Activated CD8-positive, alpha-beta T cell treated with anti-CD3 and anti-CD28 coated beads for 36 hours (primary cell): ENCODE results near the gene KIF2A. TPM values are rescaled to one million over a fixed set of nuclear protein-coding genes. Genes with fewer than 3 reads are reported as not detected.

ENCODE experiments used
- ATAC-seq: fragments of 200-7000 bp; cut with Tn5 transposase; one replicate; pipeline ENCODE4 v1.10.0; 2021; ENCODE audit warnings: mild to moderate bottlenecking, moderate library complexity
- CTCF ChIA-PET: fragments of 350-600 bp; sonication (Branson Sonifier 250); formaldehyde crosslinking; loops from one replicate; lab custom pipeline; 2021; ENCODE audit warnings: antibody characterized with exemption; lab: Charles Lee
- POLR2A ChIA-PET: fragments of 350-600 bp; sonication (Branson Sonifier 250); formaldehyde crosslinking; loops from one replicate; lab custom pipeline; 2021; ENCODE audit warnings: antibody characterized with exemption; lab: Charles Lee
- DNase-seq: peaks from one replicate; pipeline ENCODE4 v3.0.0-alpha.2; 2020
- H3K27ac Mint-ChIP-seq: one replicate; pipeline ENCODE4 v1.8.0; 2021; ENCODE audit warnings: mild to moderate bottlenecking, mixed read lengths
- H3K27me3 Mint-ChIP-seq: one replicate; pipeline ENCODE4 v1.8.0; 2021; ENCODE audit warnings: mixed read lengths
- H3K36me3 Mint-ChIP-seq: one replicate; pipeline ENCODE4 v1.8.0; 2021; ENCODE audit warnings: low read depth, mixed read lengths
- H3K4me1 Mint-ChIP-seq: one replicate; pipeline ENCODE4 v1.8.0; 2021; ENCODE audit warnings: low read depth, mixed read lengths
- H3K4me3 Mint-ChIP-seq: one replicate; pipeline ENCODE4 v1.8.0; 2021; ENCODE audit warnings: mild to moderate bottlenecking, moderate library complexity, mixed read lengths
- H3K9me3 Mint-ChIP-seq: one replicate; pipeline ENCODE4 v1.8.0; 2021; ENCODE audit warnings: mixed read lengths
- intact Hi-C: fragments of 100-400 bp; cut with micrococcal nuclease; formaldehyde crosslinking; loops from one replicate; pipeline ENCODE4 v1.10.0; 2022
- total RNA-seq, 2 experiments: library from RNA; stranded (reverse); gene quantifications; one replicate each; pipeline ENCODE4 v1.2.3, GENCODE V29; 2021
- TF ChIP-seq, protein P1 (sequence below): fragments of 200-600 bp; IDR thresholded peaks from one replicate; pipeline ENCODE4 v1.8.0; 2022; ENCODE audit warnings: antibody characterized with exemption, mild to moderate bottlenecking

The KIF2A gene
- total RNA-seq, 2 experiments from 2014 or later = 251 to 257 TPM

DNA sequence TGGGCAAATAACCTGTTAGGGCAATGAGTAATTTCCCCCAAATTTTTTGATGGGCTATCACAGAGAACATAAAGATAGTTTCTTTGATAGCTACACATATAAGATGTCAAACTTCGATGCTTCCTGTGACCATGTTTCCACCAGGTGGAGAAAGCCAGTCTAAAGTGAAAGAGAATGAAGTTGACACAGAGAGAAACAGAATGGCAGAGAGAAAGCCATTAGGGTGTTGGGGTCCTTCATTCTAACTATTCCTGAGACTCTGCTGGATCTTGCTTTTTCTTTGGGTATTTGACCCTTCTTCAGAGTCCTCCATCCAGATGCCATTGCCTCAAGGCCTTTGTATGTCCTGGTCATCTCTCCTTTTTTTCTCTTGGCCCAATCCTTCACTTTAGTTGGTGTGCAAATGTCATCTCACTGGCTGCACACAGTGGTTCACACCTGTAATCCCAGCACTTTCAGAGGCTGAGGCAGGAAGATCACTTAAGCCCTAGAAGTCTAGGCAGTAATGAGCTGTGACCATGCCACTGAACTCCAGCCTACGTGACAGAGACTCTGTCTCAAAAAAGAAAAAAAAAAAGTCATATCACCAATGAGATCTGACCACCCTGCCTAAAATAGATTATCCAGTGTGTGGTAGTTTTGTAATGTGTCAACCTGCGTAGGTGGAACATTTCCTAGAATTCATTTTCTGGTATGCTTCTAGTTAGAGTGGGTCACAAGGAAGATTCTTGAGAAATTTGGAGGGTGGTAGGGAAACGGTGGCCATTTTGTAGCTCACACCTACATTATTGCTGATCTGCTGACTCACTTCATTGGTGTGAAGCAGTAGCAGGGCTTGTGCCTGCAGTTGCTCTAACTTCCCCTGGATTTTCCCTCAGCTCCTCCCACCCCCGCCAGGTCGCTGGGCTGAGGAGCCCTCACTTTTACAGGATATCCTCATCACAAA, 20.8 kb upstream of the KIF2A start:
- Mint-ChIP-seq H3K27me3 (no peaks in the 10 kb centered on the region), H3K27ac (peak overlapping the region; percentile 95), H3K9me3 (peaks cover 12% of the 10 kb centered on the region), H3K36me3 (peaks cover 34% of the 10 kb centered on the region), H3K4me3 (peak overlapping the region; percentile 37), H3K4me1 (peaks cover 75% of the 10 kb centered on the region)
- peak; percentile 86 for ATAC-seq
- ChIA-PET POLR2A (interaction anchor here (0.6 to 2.2 kb wide), 17 partner anchors 9 to 1666 kb away, joined by 3 to 21 read pairs (median 4); partner anchors contain the start of gene KIF2A), CTCF (interaction anchor here (0.7 to 2.6 kb wide), 16 partner anchors 12 to 120 kb away, joined by 3 to 18 read pairs (median 5); partner anchors contain the start of gene KIF2A)
- peak; percentile 86 for DNase-seq
- intact Hi-C loops = loop anchor here (2.0 to 10.0 kb wide), 2 partner anchors 20 to 50 kb away; no protein-coding TSS in a partner anchor
- TF ChIP-seq, protein P1, sequence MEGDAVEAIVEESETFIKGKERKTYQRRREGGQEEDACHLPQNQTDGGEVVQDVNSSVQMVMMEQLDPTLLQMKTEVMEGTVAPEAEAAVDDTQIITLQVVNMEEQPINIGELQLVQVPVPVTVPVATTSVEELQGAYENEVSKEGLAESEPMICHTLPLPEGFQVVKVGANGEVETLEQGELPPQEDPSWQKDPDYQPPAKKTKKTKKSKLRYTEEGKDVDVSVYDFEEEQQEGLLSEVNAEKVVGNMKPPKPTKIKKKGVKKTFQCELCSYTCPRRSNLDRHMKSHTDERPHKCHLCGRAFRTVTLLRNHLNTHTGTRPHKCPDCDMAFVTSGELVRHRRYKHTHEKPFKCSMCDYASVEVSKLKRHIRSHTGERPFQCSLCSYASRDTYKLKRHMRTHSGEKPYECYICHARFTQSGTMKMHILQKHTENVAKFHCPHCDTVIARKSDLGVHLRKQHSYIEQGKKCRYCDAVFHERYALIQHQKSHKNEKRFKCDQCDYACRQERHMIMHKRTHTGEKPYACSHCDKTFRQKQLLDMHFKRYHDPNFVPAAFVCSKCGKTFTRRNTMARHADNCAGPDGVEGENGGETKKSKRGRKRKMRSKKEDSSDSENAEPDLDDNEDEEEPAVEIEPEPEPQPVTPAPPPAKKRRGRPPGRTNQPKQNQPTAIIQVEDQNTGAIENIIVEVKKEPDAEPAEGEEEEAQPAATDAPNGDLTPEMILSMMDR = no peak

DNA sequence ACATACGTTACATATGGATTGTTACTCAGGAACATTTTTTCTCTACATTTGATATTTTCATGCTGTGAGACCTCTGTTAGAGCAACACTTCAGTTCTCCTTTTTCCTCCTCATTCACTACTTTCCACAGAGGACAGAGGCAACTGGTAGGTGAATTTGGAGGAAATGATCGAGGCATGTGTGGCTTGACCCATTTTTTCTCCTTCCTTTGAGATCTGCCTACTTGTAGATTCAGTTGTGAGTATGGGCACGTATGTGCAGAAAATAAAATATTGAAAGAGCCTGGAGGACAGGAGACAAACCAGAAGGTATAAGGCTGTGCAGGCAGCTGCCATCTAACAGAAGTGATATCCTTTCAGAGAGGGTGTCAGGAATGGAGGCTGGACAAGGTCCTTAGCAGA, 19.2 kb upstream of the KIF2A start:
- H3K4me1 Mint-ChIP-seq = peaks cover 83% of the 10 kb centered on the region
- no peaks in the 10 kb centered on the region for H3K27me3 Mint-ChIP-seq
- CTCF ChIA-PET = interaction anchor here (1.0 kb wide), 1 partner anchor 54 kb away, joined by 3 read pairs; no protein-coding TSS in a partner anchor
- intact Hi-C loops = loop anchor here (10.0 kb wide), 1 partner anchor 52 kb away; no protein-coding TSS in a partner anchor
- DNase-seq = no peak
- no peak for ATAC-seq
- POLR2A ChIA-PET = interaction anchor here (1.1 to 3.2 kb wide), 4 partner anchors 11 to 30 kb away, joined by 3 to 19 read pairs (median 6); partner anchors contain the start of gene KIF2A
- TF ChIP-seq, protein P1 = no peak
- peaks cover 43% of the 10 kb centered on the region for H3K36me3 Mint-ChIP-seq
- H3K9me3 Mint-ChIP-seq = peaks cover 18% of the 10 kb centered on the region
- H3K4me3 Mint-ChIP-seq = peak overlapping the region; percentile 2
- peak overlapping the region; percentile 95 for H3K27ac Mint-ChIP-seq

DNA sequence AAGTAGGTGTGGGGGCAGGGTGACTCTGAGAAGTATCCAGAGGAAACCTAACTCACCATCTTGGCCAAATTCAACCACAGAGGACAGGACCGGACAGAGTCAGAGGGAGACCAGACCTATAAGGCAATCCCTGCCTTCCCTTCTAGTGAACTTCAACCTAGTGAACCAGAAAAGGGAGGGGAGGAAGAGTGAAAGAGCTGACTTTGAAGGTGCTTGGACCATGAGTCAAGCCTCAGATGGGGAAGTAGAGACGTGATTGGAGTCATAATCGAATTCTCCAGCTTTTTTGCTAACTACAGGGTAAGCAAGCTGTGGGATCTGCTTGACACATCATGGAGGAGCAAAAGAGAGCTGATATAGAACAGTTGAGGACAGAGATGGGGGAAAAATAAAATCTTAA, 18.8 kb upstream of the KIF2A start:
- H3K36me3 Mint-ChIP-seq = peaks cover 47% of the 10 kb centered on the region
- TF ChIP-seq, protein P1 = no peak
- ChIA-PET POLR2A (interaction anchor here (0.7 to 3.5 kb wide), 9 partner anchors 10 to 117 kb away, joined by 3 to 19 read pairs (median 3); partner anchors contain the start of genes DIMT1 and KIF2A), CTCF (interaction anchor here (0.8 to 1.9 kb wide), 6 partner anchors 14 to 63 kb away, joined by 3 to 10 read pairs (median 4); partner anchors contain the start of gene KIF2A)
- no peaks in the 10 kb centered on the region for H3K27me3 Mint-ChIP-seq
- DNase-seq = no peak
- H3K4me3 Mint-ChIP-seq = peak overlapping the region; percentile 2
- peaks cover 22% of the 10 kb centered on the region for H3K9me3 Mint-ChIP-seq
- H3K27ac Mint-ChIP-seq = peak overlapping the region; percentile 95
- ATAC-seq = no peak
- intact Hi-C loops = loop anchor here (10.0 kb wide), 1 partner anchor 52 kb away; no protein-coding TSS in a partner anchor
- H3K4me1 Mint-ChIP-seq = peaks cover 84% of the 10 kb centered on the region

DNA sequence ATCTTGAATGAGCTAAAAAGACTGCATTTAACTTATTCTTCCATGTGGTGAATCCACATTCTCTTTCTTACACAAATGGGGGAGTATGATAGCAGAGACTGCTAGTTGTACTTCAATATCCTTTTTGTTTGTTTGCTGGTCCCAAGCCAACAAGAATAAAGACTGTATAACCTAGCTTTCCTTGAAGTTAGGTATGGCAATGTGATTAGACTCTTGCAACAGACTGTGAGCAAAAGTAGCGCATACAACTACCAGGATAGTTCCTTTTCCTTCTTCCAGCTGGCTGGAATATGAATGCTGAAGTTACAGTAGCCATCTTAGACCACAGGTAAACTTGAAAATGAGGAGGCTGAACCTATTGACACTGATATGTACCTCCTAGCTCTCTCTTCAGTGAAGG, 17.9 kb upstream of the KIF2A start:
- ATAC-seq (no peak), DNase-seq (no peak)
- Mint-ChIP-seq H3K36me3 (peaks cover 53% of the 10 kb centered on the region), H3K4me1 (peaks cover 87% of the 10 kb centered on the region), H3K27me3 (no peaks in the 10 kb centered on the region), H3K9me3 (peaks cover 25% of the 10 kb centered on the region), H3K27ac (peak overlapping the region; percentile 95), H3K4me3 (no peak overlapping the region)
- TF ChIP-seq, protein P1 = no peak
- ChIA-PET POLR2A (interaction anchor here (0.7 to 3.5 kb wide), 8 partner anchors 9 to 116 kb away, joined by 3 to 19 read pairs (median 6); partner anchors contain the start of genes DIMT1 and KIF2A), CTCF (interaction anchor here (0.6 to 1.9 kb wide), 9 partner anchors 10 to 64 kb away, joined by 3 to 10 read pairs (median 4); partner anchors contain the start of gene KIF2A)
- intact Hi-C loops = loop anchor here (10.0 kb wide), 1 partner anchor 53 kb away; no protein-coding TSS in a partner anchor
